Tibial nerve (tissue), 4 donors: ENCODE measurements around the gene PSMG2. TPM values are rescaled to one million over a fixed set of nuclear protein-coding genes. Genes with fewer than 3 reads are reported as not detected.
A peak's percentile ranks its signal among the peaks of the same experiment; 100 is the strongest.

Experiments
- DNase-seq, 2 donors: peaks; one replicate each; pipeline ENCODE4 v3.0.0-alpha.2; 2019; ENCODE audit warnings: low spot score in 2 of 2
- H3K27ac ChIP-seq, 4 donors: fragments of 200-600 bp; sonication (generic) in 3 of 4; one replicate each; pipeline ENCODE4 v1.5.1; 2017 to 2019; ENCODE audit warnings: mild to moderate bottlenecking in 1 of 4
- H3K27me3 ChIP-seq, 2 donors: fragments of 200-600 bp; sonication (generic) in 1 of 2; one replicate each; pipeline versions ENCODE4 v1.5.1 to v1.6.0; 2017 to 2019
- H3K36me3 ChIP-seq, 3 donors: fragments of 200-600 bp; sonication (generic); one replicate each; pipeline ENCODE4 v1.5.1; 2018 to 2019
- H3K4me1 ChIP-seq, 4 donors: fragments of 200-600 bp; sonication (generic) in 3 of 4; one replicate each; pipeline ENCODE4 v1.5.1; 2017 to 2019
- H3K4me3 ChIP-seq, 4 donors: fragments of 200-600 bp; sonication (generic) in 3 of 4; one replicate each; pipeline ENCODE4 v1.5.1; 2017 to 2019; ENCODE audit warnings: mild to moderate bottlenecking in 1 of 4, moderate library complexity in 1 of 4
- H3K9me3 ChIP-seq, 4 donors: fragments of 200-600 bp; sonication (generic) in 3 of 4; one replicate each; pipeline ENCODE4 v1.5.1; 2017 to 2019
- EP300 ChIP-seq, 2 donors: sonication (generic); formaldehyde crosslinking; IDR thresholded peaks; one replicate each; pipeline ENCODE4 v1.6.1; 2017; ENCODE audit warnings: antibody characterized with exemption in 2 of 2, mild to moderate bottlenecking in 1 of 2
- POLR2A ChIP-seq, 2 donors: fragments of 450-650 bp; IDR thresholded peaks; one replicate each; pipeline ENCODE4 v1.6.1; 2017; ENCODE audit warnings: antibody characterized with exemption in 2 of 2, mild to moderate bottlenecking in 2 of 2, moderate library complexity in 2 of 2
- WGBS, 2 donors: methylation state at CpG; one replicate each; pipeline ENCODE4 v1.1.5; 2018; 5-methylcytosine and 5-hydroxymethylcytosine counted together
- total RNA-seq, 4 donors: library from RNA; depleted of rRNA; stranded (reverse); fragments of >200 nt; gene quantifications; one replicate each; pipeline ENCODE4 v1.1.0, GENCODE V29; 2016
- TF ChIP-seq, protein P1 (sequence below), 5 experiments: fragments of 200-600 bp in 3 of 5; fragments of 450-650 bp in 2 of 5; sonication (generic) in 3 of 5; IDR thresholded peaks; one replicate each; pipeline ENCODE4 v1.5.1; 2016 to 2019; ENCODE audit warnings: antibody characterized with exemption in 5 of 5, mild to moderate bottlenecking in 3 of 5, moderate library complexity in 2 of 5

Gene PSMG2
- total RNA-seq, 4 donors from 2014 or later, result 52.6 to 102 (median 75.3) TPM

GRCh38 chr18:12721495-12722275 is 18.8 kb downstream of the PSMG2 start:
- Histone ChIP-seq H3K27me3 (no peaks in the 10 kb centered on the region), H3K4me3 (no peak overlapping the region), H3K36me3 (peaks cover 7 to 97% (median 10%) of the 10 kb centered on the region in 3 donors), H3K27ac (no peak overlapping the region), H3K4me1 (no peaks in the 10 kb centered on the region), H3K9me3 (no peaks in the 10 kb centered on the region)
- DNase-seq, result no peak
- WGBS, 2 donors, result 85 to 89% methylated on average over 5 of the region's 5 CpGs
- no peak for TF ChIP-seq POLR2A (IDR thresholded peaks at IDR 0.05)
- TF ChIP-seq EP300 (IDR thresholded peaks at IDR 0.05), result no peak

- TF ChIP-seq EP300 (IDR thresholded peaks at IDR 0.05) (no peak), POLR2A (IDR thresholded peaks at IDR 0.05) (no peak)
- TF ChIP-seq, protein P1, sequence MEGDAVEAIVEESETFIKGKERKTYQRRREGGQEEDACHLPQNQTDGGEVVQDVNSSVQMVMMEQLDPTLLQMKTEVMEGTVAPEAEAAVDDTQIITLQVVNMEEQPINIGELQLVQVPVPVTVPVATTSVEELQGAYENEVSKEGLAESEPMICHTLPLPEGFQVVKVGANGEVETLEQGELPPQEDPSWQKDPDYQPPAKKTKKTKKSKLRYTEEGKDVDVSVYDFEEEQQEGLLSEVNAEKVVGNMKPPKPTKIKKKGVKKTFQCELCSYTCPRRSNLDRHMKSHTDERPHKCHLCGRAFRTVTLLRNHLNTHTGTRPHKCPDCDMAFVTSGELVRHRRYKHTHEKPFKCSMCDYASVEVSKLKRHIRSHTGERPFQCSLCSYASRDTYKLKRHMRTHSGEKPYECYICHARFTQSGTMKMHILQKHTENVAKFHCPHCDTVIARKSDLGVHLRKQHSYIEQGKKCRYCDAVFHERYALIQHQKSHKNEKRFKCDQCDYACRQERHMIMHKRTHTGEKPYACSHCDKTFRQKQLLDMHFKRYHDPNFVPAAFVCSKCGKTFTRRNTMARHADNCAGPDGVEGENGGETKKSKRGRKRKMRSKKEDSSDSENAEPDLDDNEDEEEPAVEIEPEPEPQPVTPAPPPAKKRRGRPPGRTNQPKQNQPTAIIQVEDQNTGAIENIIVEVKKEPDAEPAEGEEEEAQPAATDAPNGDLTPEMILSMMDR (IDR thresholded peaks at IDR 0.05), result no peak
- DNase-seq, result no peak
- H3K9me3 ChIP-seq, result no peaks in the 10 kb centered on the region
- H3K4me1 ChIP-seq, result no peaks in the 10 kb centered on the region
- WGBS, 2 donors, result 79 to 94% methylated on average over 7 of the region's 7 CpGs
- H3K27ac ChIP-seq, result no peak overlapping the region
- H3K36me3 ChIP-seq, result peaks cover 7 to 90% (median 10%) of the 10 kb centered on the region in 3 donors
- no peak overlapping the region for H3K4me3 ChIP-seq
- no peaks in the 10 kb centered on the region for H3K27me3 ChIP-seq
Observed at GRCh38 chr18:12722731-12723130, 19.9 kb downstream of the PSMG2 start.

- H3K27me3 ChIP-seq, result no peaks in the 10 kb centered on the region
- no peak overlapping the region for H3K27ac ChIP-seq
- no peak overlapping the region for H3K4me3 ChIP-seq
- DNase-seq, result no peak
- H3K4me1 ChIP-seq, result no peaks in the 10 kb centered on the region
- no peaks in the 10 kb centered on the region for H3K9me3 ChIP-seq
- 59 to 69% methylated on average over 4 of the region's 4 CpGs for WGBS, 2 donors
- TF ChIP-seq POLR2A (IDR thresholded peaks at IDR 0.05), result no peak
- TF ChIP-seq EP300 (IDR thresholded peaks at IDR 0.05), result no peak
- TF ChIP-seq, protein P1 (IDR thresholded peaks at IDR 0.05), result no peak
- peaks cover 0 to 55% (median 2%) of the 10 kb centered on the region in 3 donors for H3K36me3 ChIP-seq
Observed at GRCh38 chr18:12726331-12726730, 23.5 kb downstream of the PSMG2 start.

- H3K36me3 ChIP-seq, result peaks cover 0 to 51% (median 2%) of the 10 kb centered on the region in 3 donors
- H3K27me3 ChIP-seq, result no peaks in the 10 kb centered on the region
- 59 to 69% methylated on average over 14 of the region's 14 CpGs for WGBS, 2 donors
- no peak overlapping the region for H3K4me3 ChIP-seq
- TF ChIP-seq POLR2A (IDR thresholded peaks at IDR 0.05) (no peak), EP300 (IDR thresholded peaks at IDR 0.05) (no peak)
- TF ChIP-seq, protein P1 (IDR thresholded peaks at IDR 0.05), result peak; percentile 85 to 91 (median 88)
- H3K4me1 ChIP-seq, result no peaks in the 10 kb centered on the region
- DNase-seq, result peak in 1 of 2 donors; percentile 93
- no peaks in the 10 kb centered on the region for H3K9me3 ChIP-seq
- H3K27ac ChIP-seq, result no peak overlapping the region
Observed at GRCh38 chr18:12726774-12727550, 24.1 kb downstream of the PSMG2 start.

GRCh38 chr18:12737243-12737902 is 34.5 kb downstream of the PSMG2 start:
- H3K9me3 ChIP-seq, result no peaks in the 10 kb centered on the region
- H3K27ac ChIP-seq, result no peak overlapping the region
- no peaks in the 10 kb centered on the region for H3K4me1 ChIP-seq
- no peaks in the 10 kb centered on the region for H3K27me3 ChIP-seq
- H3K4me3 ChIP-seq, result no peak overlapping the region
- DNase-seq, result no peak
- no peak for TF ChIP-seq POLR2A (IDR thresholded peaks at IDR 0.05)
- no peaks in the 10 kb centered on the region for H3K36me3 ChIP-seq
- WGBS, 2 donors, result 83 to 88% methylated on average over 19 of the region's 19 CpGs
